ENCODE data around the gene TMEM61.

DNA sequence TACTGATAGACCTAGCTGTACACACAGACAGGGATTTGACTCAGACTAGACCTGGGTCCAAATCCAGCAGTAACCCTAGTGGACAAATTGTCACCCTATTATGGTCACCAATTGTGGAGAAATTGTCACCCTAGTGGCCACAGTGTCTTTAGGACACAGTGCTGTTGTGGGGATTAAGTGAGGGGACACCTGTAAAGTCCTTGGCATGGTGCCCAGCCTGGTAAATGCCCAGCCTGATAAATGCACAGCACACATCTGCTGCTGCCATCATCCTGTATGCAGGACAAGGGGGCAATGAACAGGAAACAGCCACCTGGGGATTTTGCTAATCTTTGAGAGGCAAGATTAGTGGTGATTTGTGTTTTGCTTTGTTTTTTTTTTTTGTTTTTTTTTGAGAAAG is 2.3 kb downstream of the TMEM61 start:
- TF ChIP-seq, protein P1, sequence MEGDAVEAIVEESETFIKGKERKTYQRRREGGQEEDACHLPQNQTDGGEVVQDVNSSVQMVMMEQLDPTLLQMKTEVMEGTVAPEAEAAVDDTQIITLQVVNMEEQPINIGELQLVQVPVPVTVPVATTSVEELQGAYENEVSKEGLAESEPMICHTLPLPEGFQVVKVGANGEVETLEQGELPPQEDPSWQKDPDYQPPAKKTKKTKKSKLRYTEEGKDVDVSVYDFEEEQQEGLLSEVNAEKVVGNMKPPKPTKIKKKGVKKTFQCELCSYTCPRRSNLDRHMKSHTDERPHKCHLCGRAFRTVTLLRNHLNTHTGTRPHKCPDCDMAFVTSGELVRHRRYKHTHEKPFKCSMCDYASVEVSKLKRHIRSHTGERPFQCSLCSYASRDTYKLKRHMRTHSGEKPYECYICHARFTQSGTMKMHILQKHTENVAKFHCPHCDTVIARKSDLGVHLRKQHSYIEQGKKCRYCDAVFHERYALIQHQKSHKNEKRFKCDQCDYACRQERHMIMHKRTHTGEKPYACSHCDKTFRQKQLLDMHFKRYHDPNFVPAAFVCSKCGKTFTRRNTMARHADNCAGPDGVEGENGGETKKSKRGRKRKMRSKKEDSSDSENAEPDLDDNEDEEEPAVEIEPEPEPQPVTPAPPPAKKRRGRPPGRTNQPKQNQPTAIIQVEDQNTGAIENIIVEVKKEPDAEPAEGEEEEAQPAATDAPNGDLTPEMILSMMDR (IDR thresholded peaks at IDR 0.05; ENCODE audit: low read depth, low read length): no peak
- TF ChIP-seq EZH2phosphoT487 (IDR thresholded peaks at IDR 0.05; ENCODE audit: low read depth): no peak

Data from OCI-LY3 (cell line).